GM03348 (cell line): ENCODE data around the gene KRTAP4-7.
"Not testable (repeated sequence)": the region's sequence is repeated elsewhere in the genome, so short reads cannot be mapped to it uniquely, and the experiment has no call there.

Source experiments
- DNase-seq: peaks from one replicate; pipeline ENCODE4 v3.0.0; 2012; ENCODE audit warnings: low spot score

Gene KRTAP4-7

GRCh38 chr17:41084100-41084856 lies at the start of gene KRTAP4-7:
Gene KRTAP4-7, plus strand, starts transcription at chr17:41084150. Its CDS starts 57 bp downstream, at chr17:41084207.
- DNase-seq = not testable (repeated sequence)

- not testable (repeated sequence) for DNase-seq
Observed at GRCh38 chr17:41034346-41034935, 49.5 kb upstream of the KRTAP4-7 start, which contains the start of gene KRTAP1-3. Gene KRTAP1-3, minus strand, starts transcription at chr17:41034874. Its CDS starts 53 bp downstream, at chr17:41034821.

- no peak for DNase-seq
Observed at GRCh38 chr17:41037853-41038350, 46.0 kb upstream of the KRTAP4-7 start.

- DNase-seq = peak; percentile 43
Observed at GRCh38 chr17:41040783-41041571, 43.0 kb upstream of the KRTAP4-7 start, which contains the start of gene KRTAP1-1. Gene KRTAP1-1, minus strand, starts transcription at chr17:41041450. Its CDS starts 53 bp downstream, at chr17:41041397.

GRCh38 chr17:41042953-41043352 lies 41.0 kb upstream of the KRTAP4-7 start:
- DNase-seq = no peak

- not testable (repeated sequence) for DNase-seq
Observed at GRCh38 chr17:41046735-41047465, 37.0 kb upstream of the KRTAP4-7 start, which contains the start of gene KRTAP2-1. Gene KRTAP2-1, minus strand, starts transcription at chr17:41047316. Its CDS starts 49 bp downstream, at chr17:41047267.

- peak; percentile 70 for DNase-seq
Observed at GRCh38 chr17:41048441-41048840, 35.5 kb upstream of the KRTAP4-7 start.

- peak; percentile 42 for DNase-seq
Observed at GRCh38 chr17:41049110-41049509, 34.8 kb upstream of the KRTAP4-7 start.

GRCh38 chr17:41052566-41052965 lies 31.4 kb upstream of the KRTAP4-7 start:
- DNase-seq = no peak

GRCh38 chr17:41054025-41054424 lies 29.9 kb upstream of the KRTAP4-7 start:
- no peak for DNase-seq

- DNase-seq = not testable (repeated sequence)
Observed at GRCh38 chr17:41054556-41054955, 29.4 kb upstream of the KRTAP4-7 start.

GRCh38 chr17:41055130-41055529 lies 28.8 kb upstream of the KRTAP4-7 start, which contains the start of gene KRTAP2-2:
Gene KRTAP2-2, minus strand, starts transcription at chr17:41055230. Its CDS starts 19 bp downstream, at chr17:41055211.
- DNase-seq = not testable (repeated sequence)

- DNase-seq = no peak
Observed at GRCh38 chr17:41057547-41057946, 26.4 kb upstream of the KRTAP4-7 start.

- no peak for DNase-seq
Observed at GRCh38 chr17:41058741-41059140, 25.2 kb upstream of the KRTAP4-7 start.

GRCh38 chr17:41059276-41060051 lies 24.5 kb upstream of the KRTAP4-7 start:
- peak; percentile 66 for DNase-seq

GRCh38 chr17:41060052-41060604 lies 23.8 kb upstream of the KRTAP4-7 start, which contains the start of gene KRTAP2-3:
Gene KRTAP2-3, minus strand, starts transcription at chr17:41060114. Its CDS starts 64 bp downstream, at chr17:41060050.
- DNase-seq = peak; percentile 46

GRCh38 chr17:41061964-41062363 lies 22.0 kb upstream of the KRTAP4-7 start:
- peak; percentile 73 for DNase-seq

- DNase-seq = no peak
Observed at GRCh38 chr17:41063449-41063848, 20.5 kb upstream of the KRTAP4-7 start.

GRCh38 chr17:41064301-41064700 lies 19.6 kb upstream of the KRTAP4-7 start:
- no peak for DNase-seq
